ENCODE data around the gene NR2F1-AS1. TPM values are rescaled to one million over a fixed set of nuclear protein-coding genes. Genes with fewer than 3 reads are reported as not detected.

The NR2F1-AS1 gene
- total RNA-seq, 4 donors from 2014 or later: 0.13 to 0.85 TPM; not detected in 2

GRCh38 chr5:93591323-93591945 is 10.4 kb upstream of the NR2F1-AS1 start:
- Histone ChIP-seq H3K4me1 (no peaks in the 10 kb centered on the region), H3K4me3 (no peak overlapping the region), H3K36me3 (no peaks in the 10 kb centered on the region), H3K27me3 (peaks cover 54 to 73% (median 56%) of the 10 kb centered on the region in 3 donors), H3K9me3 (no peaks in the 10 kb centered on the region), H3K27ac (no peak overlapping the region)
- intact Hi-C loops (cut with DNase I; ENCODE audit: low total_unique reads): no loop called here
- TF ChIP-seq POLR2A (IDR thresholded peaks at IDR 0.05) (no peak), CTCF (IDR thresholded peaks at IDR 0.05 in 4 of 5, conservative IDR thresholded peaks at IDR 0.05 in 1 of 5) (no peak)
- DNase-seq (no peak), ATAC-seq (no peak)
- in situ Hi-C loops (cut with MboI; ENCODE audit: low sequenced_read_pairs in 4 of 4): loop anchor here in 1 of 4 donors (25.0 kb wide), 2 partner anchors 196 to 321 kb away; no protein-coding TSS in a partner anchor

GRCh38 chr5:93590493-93590892 is 9.5 kb upstream of the NR2F1-AS1 start:
- TF ChIP-seq CTCF (IDR thresholded peaks at IDR 0.05 in 4 of 5, conservative IDR thresholded peaks at IDR 0.05 in 1 of 5): no peak
- no peak for TF ChIP-seq POLR2A (IDR thresholded peaks at IDR 0.05)
- DNase-seq (no peak), ATAC-seq (no peak)
- no peak overlapping the region for H3K4me3 ChIP-seq
- H3K4me1 ChIP-seq: no peaks in the 10 kb centered on the region
- in situ Hi-C loops (cut with MboI; ENCODE audit: low sequenced_read_pairs in 4 of 4): loop anchor here in 1 of 4 donors (25.0 kb wide), 2 partner anchors 197 to 322 kb away; no protein-coding TSS in a partner anchor
- H3K9me3 ChIP-seq: no peaks in the 10 kb centered on the region
- H3K27me3 ChIP-seq: peaks cover 54 to 73% (median 55%) of the 10 kb centered on the region in 3 donors
- H3K27ac ChIP-seq: no peak overlapping the region
- intact Hi-C loops (cut with DNase I; ENCODE audit: low total_unique reads): no loop called here
- H3K36me3 ChIP-seq: no peaks in the 10 kb centered on the region

- intact Hi-C loops (cut with DNase I; ENCODE audit: low total_unique reads): loop anchor here (5.0 kb wide), 1 partner anchor 1147 kb away; no protein-coding TSS in a partner anchor
- H3K4me1 ChIP-seq: no peaks in the 10 kb centered on the region
Measured at GRCh38 chr5:93589829-93590215, 8.8 kb upstream of the NR2F1-AS1 start.

GRCh38 chr5:93589152-93589828 is 8.3 kb upstream of the NR2F1-AS1 start:
- Histone ChIP-seq H3K4me1 (no peaks in the 10 kb centered on the region), H3K36me3 (no peaks in the 10 kb centered on the region), H3K27me3 (peaks cover 46 to 66% (median 46%) of the 10 kb centered on the region in 3 donors), H3K27ac (no peak overlapping the region), H3K4me3 (no peak overlapping the region), H3K9me3 (no peaks in the 10 kb centered on the region)
- DNase-seq (no peak), ATAC-seq (no peak)
- intact Hi-C loops (cut with DNase I; ENCODE audit: low total_unique reads): loop anchor here (5.0 kb wide), 1 partner anchor 1148 kb away; no protein-coding TSS in a partner anchor
- no peak for TF ChIP-seq CTCF (IDR thresholded peaks at IDR 0.05 in 4 of 5, conservative IDR thresholded peaks at IDR 0.05 in 1 of 5)
- no peak for TF ChIP-seq POLR2A (IDR thresholded peaks at IDR 0.05)
- in situ Hi-C loops (cut with MboI; ENCODE audit: low sequenced_read_pairs in 4 of 4): loop anchor here in 2 of 4 donors (10.0 to 25.0 kb wide), 3 partner anchors 198 to 326 kb away; no protein-coding TSS in a partner anchor

More at GRCh38 chr5:93589829-93590215, 8.8 kb upstream of the NR2F1-AS1 start:
- H3K9me3 ChIP-seq: no peaks in the 10 kb centered on the region
- no peak for DNase-seq
- no peak overlapping the region for H3K27ac ChIP-seq
- H3K4me3 ChIP-seq: no peak overlapping the region
- no peaks in the 10 kb centered on the region for H3K36me3 ChIP-seq
- ATAC-seq: no peak
- no peak for TF ChIP-seq CTCF (IDR thresholded peaks at IDR 0.05 in 4 of 5, conservative IDR thresholded peaks at IDR 0.05 in 1 of 5)
- no peak for TF ChIP-seq POLR2A (IDR thresholded peaks at IDR 0.05)
- H3K27me3 ChIP-seq: peaks cover 51 to 71% (median 52%) of the 10 kb centered on the region in 3 donors
- in situ Hi-C loops (cut with MboI; ENCODE audit: low sequenced_read_pairs in 4 of 4): loop anchor here in 2 of 4 donors (10.0 to 25.0 kb wide), 3 partner anchors 197 to 325 kb away; no protein-coding TSS in a partner anchor

Measured in gastrocnemius medialis (tissue), 4 donors.